Activated T-helper 1 cell treated with Interleukin-2 at 50 U/mL for 16 hours (primary cell): ENCODE measurements around the gene NOD1.

ENCODE experiments used
- DNase-seq: peaks from one replicate; pipeline ENCODE4 v3.0.0-alpha.2; 2020; ENCODE audit warnings: low read depth

The NOD1 gene

GRCh38 chr7:30470163-30470770 lies 8.3 kb downstream of the NOD1 start:
- no peak for DNase-seq

GRCh38 chr7:30469303-30469702 lies 9.3 kb downstream of the NOD1 start:
- DNase-seq = no peak

GRCh38 chr7:30468791-30469190 lies 9.8 kb downstream of the NOD1 start:
- DNase-seq = no peak

- DNase-seq = no peak
Measured at GRCh38 chr7:30468041-30468440, 10.5 kb downstream of the NOD1 start.

- no peak for DNase-seq
Measured at GRCh38 chr7:30467271-30467670, 11.3 kb downstream of the NOD1 start.

- no peak for DNase-seq
Measured at GRCh38 chr7:30466266-30466665, 12.3 kb downstream of the NOD1 start.

- no peak for DNase-seq
Measured at GRCh38 chr7:30465811-30466180, 12.8 kb downstream of the NOD1 start.

- no peak for DNase-seq
Measured at GRCh38 chr7:30465046-30465810, 13.4 kb downstream of the NOD1 start.

- no peak for DNase-seq
Measured at GRCh38 chr7:30464231-30464671, 14.3 kb downstream of the NOD1 start.

- no peak for DNase-seq
Measured at GRCh38 chr7:30463405-30464145, 15.0 kb downstream of the NOD1 start.

GRCh38 chr7:30462179-30462578 lies 16.4 kb downstream of the NOD1 start:
- no peak for DNase-seq

GRCh38 chr7:30460246-30460633 lies 18.3 kb downstream of the NOD1 start:
- DNase-seq = no peak

GRCh38 chr7:30459591-30460245 lies 18.9 kb downstream of the NOD1 start:
- DNase-seq = no peak

GRCh38 chr7:30458311-30458710 lies 20.3 kb downstream of the NOD1 start:
- no peak for DNase-seq

GRCh38 chr7:30453921-30454320 lies 24.7 kb downstream of the NOD1 start:
- no peak for DNase-seq

- DNase-seq = no peak
Measured at GRCh38 chr7:30453016-30453415, 25.6 kb downstream of the NOD1 start.

GRCh38 chr7:30452280-30452930 lies 26.2 kb downstream of the NOD1 start:
- no peak for DNase-seq

GRCh38 chr7:30451539-30452279 lies 26.9 kb downstream of the NOD1 start:
- no peak for DNase-seq

- no peak for DNase-seq
Measured at GRCh38 chr7:30450983-30451497, 27.5 kb downstream of the NOD1 start.

- no peak for DNase-seq
Measured at GRCh38 chr7:30450240-30450982, 28.2 kb downstream of the NOD1 start.
